Common myeloid progenitor, CD34-positive (primary cell): Measurements from ENCODE around the gene CDH4.

Experiments
- CTCF ChIA-PET: fragments of 350-600 bp; sonication (Branson Sonifier 250); formaldehyde crosslinking; loops from one replicate; lab custom pipeline; 2021; ENCODE audit warnings: antibody characterized with exemption; lab: Charles Lee
- POLR2A ChIA-PET: fragments of 350-600 bp; sonication (Branson Sonifier 250); formaldehyde crosslinking; loops from one replicate; lab custom pipeline; 2021; ENCODE audit warnings: antibody characterized with exemption; lab: Charles Lee
- DNase-seq, 3 donors: peaks; one replicate each; pipeline versions ENCODE4 v3.0.0 to v3.0.0-alpha.2; 2013
- H3K27ac ChIP-seq, 2 experiments: 1 replicate in 1 of 2; 2 replicates in 1 of 2; pipeline ENCODE4 v1.7.0; 2013; ENCODE audit warnings: inconsistent platforms in 2 of 2, low read length in 2 of 2, mild to moderate bottlenecking in 2 of 2, low read depth in 1 of 2, moderate library complexity in 1 of 2; ENCODE audit not compliant: severe bottlenecking in 2 of 2, insufficient read depth in 1 of 2, poor library complexity in 1 of 2
- H3K27me3 ChIP-seq, 5 experiments: replicated peaks in 2 of 5; 1 replicate in 3 of 5; 2 replicates in 2 of 5; pipeline versions ENCODE4 v1.6.1 to v1.7.0; 2013; ENCODE audit warnings: low read length in 4 of 5, mild to moderate bottlenecking in 2 of 5, moderate library complexity in 2 of 5, inconsistent platforms in 1 of 5; ENCODE audit not compliant: insufficient read depth in 5 of 5, control insufficient read depth in 4 of 5
- H3K36me3 ChIP-seq, 4 experiments: 1 replicate in 2 of 4; 2 replicates in 2 of 4; pipeline versions ENCODE4 v1.6.1 to v1.7.0; 2013; ENCODE audit warnings: low read length in 3 of 4, control low read depth in 1 of 4, mild to moderate bottlenecking in 1 of 4; ENCODE audit not compliant: control insufficient read depth in 4 of 4, insufficient read depth in 4 of 4
- H3K4me1 ChIP-seq, 4 experiments: 1 replicate in 3 of 4; 2 replicates in 1 of 4; pipeline versions ENCODE4 v1.6.1 to v1.7.1; 2013; ENCODE audit warnings: low read length in 3 of 4, mild to moderate bottlenecking in 3 of 4, control low read depth in 1 of 4, inconsistent platforms in 1 of 4, moderate library complexity in 1 of 4; ENCODE audit not compliant: control insufficient read depth in 4 of 4, insufficient read depth in 4 of 4; ENCODE audit errors: control extremely low read depth in 1 of 4
- H3K4me3 ChIP-seq, 7 experiments: 1 replicate in 4 of 7; 2 replicates in 3 of 7; pipeline versions ENCODE4 v1.5.1 to v1.7.0; 2013; ENCODE audit warnings: mild to moderate bottlenecking in 7 of 7, low read length in 6 of 7, moderate library complexity in 6 of 7, inconsistent platforms in 2 of 7, low read depth in 2 of 7, control low read depth in 1 of 7; ENCODE audit not compliant: insufficient read depth in 4 of 7, control insufficient read depth in 1 of 7; ENCODE audit errors: extremely low read depth in 1 of 7
- H3K9me3 ChIP-seq, 5 experiments: 1 replicate in 4 of 5; 2 replicates in 1 of 5; pipeline versions ENCODE4 v1.6.1 to v1.7.1; 2013; ENCODE audit warnings: low read length in 4 of 5, mild to moderate bottlenecking in 2 of 5, inconsistent platforms in 1 of 5, low read depth in 1 of 5, moderate library complexity in 1 of 5; ENCODE audit not compliant: control insufficient read depth in 4 of 5, insufficient read depth in 2 of 5; ENCODE audit errors: control extremely low read depth in 1 of 5
- WGBS: methylation state at CpG from one replicate; pipeline ENCODE4 v1.1.5; 2013; ENCODE audit not compliant: insufficient coverage; 5-methylcytosine and 5-hydroxymethylcytosine counted together

CDH4 gene

GRCh38 chr20:61738601-61739069 lies 486.6 kb downstream of the CDH4 start:
- ChIA-PET CTCF (no interaction called here), POLR2A (no interaction called here)
- WGBS = 89% methylated on average over 20 of the region's 23 CpGs
- H3K4me3 ChIP-seq = no peak overlapping the region
- H3K4me1 ChIP-seq = peaks cover 0 to 12% (median 0%) of the 10 kb centered on the region in 4 experiments
- H3K27me3 ChIP-seq = peaks cover 0 to 14% (median 0%) of the 10 kb centered on the region in 5 experiments
- peaks cover 0 to 20% (median 0%) of the 10 kb centered on the region in 5 experiments for H3K9me3 ChIP-seq
- DNase-seq = no peak
- H3K36me3 ChIP-seq = no peaks in the 10 kb centered on the region
- H3K27ac ChIP-seq = no peak overlapping the region

- no peak for DNase-seq
- ChIA-PET POLR2A (no interaction called here), CTCF (no interaction called here)
- Histone ChIP-seq H3K36me3 (no peaks in the 10 kb centered on the region), H3K4me1 (peaks cover 0 to 12% (median 0%) of the 10 kb centered on the region in 4 experiments), H3K27ac (no peak overlapping the region), H3K27me3 (peaks cover 0 to 14% (median 0%) of the 10 kb centered on the region in 5 experiments), H3K4me3 (no peak overlapping the region), H3K9me3 (peaks cover 0 to 20% (median 0%) of the 10 kb centered on the region in 5 experiments)
- WGBS = 94% methylated on average over 17 of the region's 19 CpGs
Observed at GRCh38 chr20:61739086-61739831, 487.2 kb downstream of the CDH4 start.

GRCh38 chr20:61739832-61740118 lies 487.7 kb downstream of the CDH4 start:
- CTCF ChIA-PET = no interaction called here
- DNase-seq = no peak
- peaks cover 0 to 11% (median 0%) of the 10 kb centered on the region in 5 experiments for H3K27me3 ChIP-seq
- H3K4me3 ChIP-seq = no peak overlapping the region
- POLR2A ChIA-PET = no interaction called here
- H3K4me1 ChIP-seq = peaks cover 0 to 10% (median 0%) of the 10 kb centered on the region in 4 experiments
- no peaks in the 10 kb centered on the region for H3K36me3 ChIP-seq
- WGBS = 95% methylated on average over 8 of the region's 8 CpGs
- H3K9me3 ChIP-seq = peaks cover 0 to 20% (median 0%) of the 10 kb centered on the region in 5 experiments
- H3K27ac ChIP-seq = no peak overlapping the region

- ChIA-PET CTCF (no interaction called here), POLR2A (no interaction called here)
- Histone ChIP-seq H3K27me3 (no peaks in the 10 kb centered on the region), H3K36me3 (no peaks in the 10 kb centered on the region), H3K27ac (no peak overlapping the region), H3K4me3 (no peak overlapping the region), H3K9me3 (peaks cover 0 to 17% (median 0%) of the 10 kb centered on the region in 5 experiments), H3K4me1 (no peaks in the 10 kb centered on the region)
- WGBS = 77% methylated on average over 12 of the region's 16 CpGs
- no peak for DNase-seq
Observed at GRCh38 chr20:61742097-61742825, 490.2 kb downstream of the CDH4 start.

- Histone ChIP-seq H3K4me3 (no peak overlapping the region), H3K4me1 (no peaks in the 10 kb centered on the region), H3K27ac (no peak overlapping the region), H3K9me3 (peaks cover 0 to 7% (median 0%) of the 10 kb centered on the region in 5 experiments), H3K27me3 (no peaks in the 10 kb centered on the region), H3K36me3 (no peaks in the 10 kb centered on the region)
- 90% methylated on average over 13 of the region's 16 CpGs for WGBS
- no peak for DNase-seq
- CTCF ChIA-PET = no interaction called here
- POLR2A ChIA-PET = no interaction called here
Observed at GRCh38 chr20:61743606-61744005, 491.5 kb downstream of the CDH4 start.

GRCh38 chr20:61744691-61745396 lies 492.8 kb downstream of the CDH4 start:
- Histone ChIP-seq H3K4me1 (no peaks in the 10 kb centered on the region), H3K36me3 (no peaks in the 10 kb centered on the region), H3K9me3 (peaks cover 0 to 5% (median 0%) of the 10 kb centered on the region in 5 experiments), H3K27ac (no peak overlapping the region), H3K27me3 (no peaks in the 10 kb centered on the region), H3K4me3 (no peak overlapping the region)
- 93% methylated on average over 18 of the region's 18 CpGs for WGBS
- CTCF ChIA-PET = no interaction called here
- no peak for DNase-seq
- POLR2A ChIA-PET = no interaction called here
